ENCODE data around the gene RSPH1. TPM values are rescaled to one million over a fixed set of nuclear protein-coding genes. Genes with fewer than 3 reads are reported as not detected.

Gene RSPH1
- total RNA-seq, 2 experiments from 2014 or later, result not detected

DNA sequence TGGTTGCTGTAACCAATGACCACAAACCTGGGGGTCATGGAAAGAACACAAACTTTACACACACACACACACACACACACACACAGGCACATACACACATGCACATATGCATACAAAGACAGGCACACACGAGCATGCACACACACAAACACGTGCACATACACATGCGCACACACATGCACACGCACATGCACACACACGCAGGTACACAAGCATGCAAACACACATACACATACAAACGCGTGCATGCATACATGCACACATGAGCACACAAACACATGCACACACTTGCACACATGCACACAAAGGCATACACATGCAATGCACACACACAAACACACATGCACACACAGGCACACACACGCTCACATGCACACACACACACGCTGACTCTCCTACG, 48.3 kb downstream of the RSPH1 start:
- H3K9me3 Mint-ChIP-seq, result no peaks in the 10 kb centered on the region
- no peak overlapping the region for H3K4me3 Mint-ChIP-seq
- TF ChIP-seq, protein P1, sequence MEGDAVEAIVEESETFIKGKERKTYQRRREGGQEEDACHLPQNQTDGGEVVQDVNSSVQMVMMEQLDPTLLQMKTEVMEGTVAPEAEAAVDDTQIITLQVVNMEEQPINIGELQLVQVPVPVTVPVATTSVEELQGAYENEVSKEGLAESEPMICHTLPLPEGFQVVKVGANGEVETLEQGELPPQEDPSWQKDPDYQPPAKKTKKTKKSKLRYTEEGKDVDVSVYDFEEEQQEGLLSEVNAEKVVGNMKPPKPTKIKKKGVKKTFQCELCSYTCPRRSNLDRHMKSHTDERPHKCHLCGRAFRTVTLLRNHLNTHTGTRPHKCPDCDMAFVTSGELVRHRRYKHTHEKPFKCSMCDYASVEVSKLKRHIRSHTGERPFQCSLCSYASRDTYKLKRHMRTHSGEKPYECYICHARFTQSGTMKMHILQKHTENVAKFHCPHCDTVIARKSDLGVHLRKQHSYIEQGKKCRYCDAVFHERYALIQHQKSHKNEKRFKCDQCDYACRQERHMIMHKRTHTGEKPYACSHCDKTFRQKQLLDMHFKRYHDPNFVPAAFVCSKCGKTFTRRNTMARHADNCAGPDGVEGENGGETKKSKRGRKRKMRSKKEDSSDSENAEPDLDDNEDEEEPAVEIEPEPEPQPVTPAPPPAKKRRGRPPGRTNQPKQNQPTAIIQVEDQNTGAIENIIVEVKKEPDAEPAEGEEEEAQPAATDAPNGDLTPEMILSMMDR (IDR thresholded peaks at IDR 0.05), result no peak
- H3K36me3 Mint-ChIP-seq (ENCODE audit: low read depth), result peaks cover 53% of the 10 kb centered on the region
- H3K27ac Mint-ChIP-seq, result peak overlapping the region; percentile 25
- DNase-seq (no peak), ATAC-seq (no peak)
- peaks cover 52% of the 10 kb centered on the region for H3K4me1 Mint-ChIP-seq (ENCODE audit: low read depth)
- ChIA-PET CTCF (interaction anchor here (0.6 kb wide), 1 partner anchor 24 kb away, joined by 3 read pairs; no protein-coding TSS in a partner anchor), POLR2A (interaction anchor here (0.5 to 1.5 kb wide), 4 partner anchors 21 to 91 kb away, joined by 3 read pairs; no protein-coding TSS in a partner anchor)
- no peaks in the 10 kb centered on the region for H3K27me3 Mint-ChIP-seq
- intact Hi-C loops (cut with micrococcal nuclease), result loop anchor here (5.0 kb wide), 1 partner anchor 110 kb away; no protein-coding TSS in a partner anchor

DNA sequence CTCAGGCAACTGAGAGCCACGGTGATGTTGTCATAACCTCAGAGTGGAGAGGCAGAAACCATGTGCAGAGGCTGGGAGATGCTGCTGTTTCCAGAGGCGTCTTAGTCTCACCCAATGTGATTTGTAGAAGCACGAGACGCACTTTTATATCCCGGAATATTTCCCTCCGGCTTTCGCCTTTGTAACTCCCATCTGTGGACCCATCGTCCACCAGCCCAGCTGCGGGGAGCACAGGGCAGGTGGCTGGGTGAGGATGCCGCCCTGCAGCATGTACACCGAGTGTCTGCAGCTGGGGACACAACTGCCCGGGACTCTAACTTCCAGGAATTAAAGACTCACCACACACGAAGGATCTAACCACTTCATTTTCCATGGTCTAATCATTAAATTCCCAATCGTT, 48.8 kb downstream of the RSPH1 start:
- no peak for DNase-seq
- intact Hi-C loops (cut with micrococcal nuclease), result loop anchor here (5.0 kb wide), 1 partner anchor 110 kb away; no protein-coding TSS in a partner anchor
- Mint-ChIP-seq H3K27me3 (no peaks in the 10 kb centered on the region), H3K9me3 (no peaks in the 10 kb centered on the region), H3K27ac (peak overlapping the region; percentile 72), H3K4me3 (no peak overlapping the region), H3K36me3 (ENCODE audit: low read depth) (peaks cover 58% of the 10 kb centered on the region), H3K4me1 (ENCODE audit: low read depth) (peaks cover 55% of the 10 kb centered on the region)
- TF ChIP-seq, protein P1 (IDR thresholded peaks at IDR 0.05), result no peak
- POLR2A ChIA-PET, result interaction anchor here (0.5 to 1.5 kb wide), 5 partner anchors 21 to 236 kb away, joined by 3 to 4 read pairs (median 3); no protein-coding TSS in a partner anchor
- CTCF ChIA-PET, result interaction anchor here (0.6 to 1.2 kb wide), 2 partner anchors 10 to 44 kb away, joined by 3 to 4 read pairs; partner anchors contain the start of gene UBASH3A
- no peak for ATAC-seq

DNA sequence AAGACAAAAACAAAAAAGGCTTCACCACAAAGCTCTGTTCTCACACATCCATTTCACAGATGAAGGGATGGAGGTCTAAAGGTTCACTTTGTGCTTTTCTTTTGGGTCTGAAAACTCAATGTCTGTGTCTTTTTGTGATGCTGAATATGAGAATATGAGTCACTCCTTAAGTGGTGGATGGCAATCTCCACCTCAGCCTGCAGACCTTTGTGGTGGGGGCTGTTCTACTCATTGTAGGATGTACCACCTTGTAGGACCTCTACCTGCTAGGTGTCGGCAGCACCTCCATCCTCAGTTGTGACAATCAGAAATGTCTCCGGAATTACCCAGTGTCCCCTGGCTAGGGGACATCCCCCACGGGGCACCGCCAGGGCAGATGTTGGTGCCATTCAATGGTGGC, 49.5 kb downstream of the RSPH1 start:
- ChIA-PET POLR2A (interaction anchor here (0.6 to 1.5 kb wide), 8 partner anchors 13 to 236 kb away, joined by 3 to 5 read pairs (median 3); partner anchors contain the start of gene UBASH3A), CTCF (interaction anchor here (0.6 to 1.6 kb wide), 5 partner anchors 10 to 187 kb away, joined by 3 to 4 read pairs (median 3); partner anchors contain the start of gene UBASH3A)
- Mint-ChIP-seq H3K9me3 (no peaks in the 10 kb centered on the region), H3K27ac (peak overlapping the region; percentile 72), H3K27me3 (no peaks in the 10 kb centered on the region), H3K36me3 (ENCODE audit: low read depth) (peaks cover 64% of the 10 kb centered on the region), H3K4me3 (peak overlapping the region; percentile 17), H3K4me1 (ENCODE audit: low read depth) (peaks cover 58% of the 10 kb centered on the region)
- DNase-seq, result peak; percentile 49
- intact Hi-C loops (cut with micrococcal nuclease), result loop anchor here (5.0 kb wide), 1 partner anchor 109 kb away; no protein-coding TSS in a partner anchor
- TF ChIP-seq, protein P1 (IDR thresholded peaks at IDR 0.05), result no peak
- peak; percentile 43 for ATAC-seq

GRCh38 chr21:42445311-42445710, 50.7 kb downstream of the RSPH1 start:
- ChIA-PET POLR2A (interaction anchor here (1.0 to 1.5 kb wide), 7 partner anchors 12 to 69 kb away, joined by 3 to 5 read pairs (median 3); no protein-coding TSS in a partner anchor), CTCF (interaction anchor here (1.0 to 1.6 kb wide), 4 partner anchors 34 to 186 kb away, joined by 3 to 4 read pairs (median 3); no protein-coding TSS in a partner anchor)
- Mint-ChIP-seq H3K27me3 (no peaks in the 10 kb centered on the region), H3K27ac (no peak overlapping the region), H3K4me3 (no peak overlapping the region), H3K4me1 (ENCODE audit: low read depth) (peaks cover 62% of the 10 kb centered on the region), H3K9me3 (no peaks in the 10 kb centered on the region), H3K36me3 (ENCODE audit: low read depth) (peaks cover 73% of the 10 kb centered on the region)
- intact Hi-C loops (cut with micrococcal nuclease), result loop anchor here (5.0 kb wide), 1 partner anchor 108 kb away; no protein-coding TSS in a partner anchor
- ATAC-seq (no peak), DNase-seq (no peak)
- TF ChIP-seq, protein P1 (IDR thresholded peaks at IDR 0.05), result no peak

GRCh38 chr21:42444745-42445059, 51.3 kb downstream of the RSPH1 start:
- intact Hi-C loops (cut with micrococcal nuclease), result loop anchor here (5.0 kb wide), 2 partner anchors 42 to 107 kb away; partner anchors contain the start of gene UBASH3A
- H3K9me3 Mint-ChIP-seq, result peaks cover 4% of the 10 kb centered on the region
- peaks cover 63% of the 10 kb centered on the region for H3K4me1 Mint-ChIP-seq (ENCODE audit: low read depth)
- DNase-seq, result no peak
- H3K27ac Mint-ChIP-seq, result no peak overlapping the region
- ChIA-PET POLR2A (interaction anchor here (1.0 to 1.3 kb wide), 2 partner anchors 23 to 70 kb away, joined by 3 to 4 read pairs; no protein-coding TSS in a partner anchor), CTCF (interaction anchor here (1.0 kb wide), 2 partner anchors 71 to 107 kb away, joined by 3 read pairs; no protein-coding TSS in a partner anchor)
- H3K4me3 Mint-ChIP-seq, result no peak overlapping the region
- H3K27me3 Mint-ChIP-seq, result peaks cover 2% of the 10 kb centered on the region
- no peak for ATAC-seq
- H3K36me3 Mint-ChIP-seq (ENCODE audit: low read depth), result peaks cover 79% of the 10 kb centered on the region
- TF ChIP-seq, protein P1 (IDR thresholded peaks at IDR 0.05), result no peak

All from activated CD8-positive, alpha-beta T cell treated with anti-CD3 and anti-CD28 coated beads for 36 hours (primary cell).